KBM-7 (cell line): ENCODE results near the gene SIRT5.

Experiments
- DNase-seq: peaks from one replicate; pipeline ENCODE4 v3.0.0-alpha.2; 2015
- in situ Hi-C: fragments of 300-500 bp; cut with MboI; formaldehyde crosslinking; loops from 2 replicates; pipeline ENCODE4 v1.14.3; 2020; ENCODE audit warnings: low sequenced_read_pairs, low pct_unique_long_range_greater_than_20kb, mixed read lengths

The SIRT5 gene

GRCh38 chr6:13574571-13575376 is at the start of gene SIRT5:
Gene SIRT5, plus strand, starts transcription at chr6:13574601. Its CDS starts 9,510 bp downstream, at chr6:13584111.
- DNase-seq, result peak; percentile 94
- in situ Hi-C loops, result no loop called here

DNA sequence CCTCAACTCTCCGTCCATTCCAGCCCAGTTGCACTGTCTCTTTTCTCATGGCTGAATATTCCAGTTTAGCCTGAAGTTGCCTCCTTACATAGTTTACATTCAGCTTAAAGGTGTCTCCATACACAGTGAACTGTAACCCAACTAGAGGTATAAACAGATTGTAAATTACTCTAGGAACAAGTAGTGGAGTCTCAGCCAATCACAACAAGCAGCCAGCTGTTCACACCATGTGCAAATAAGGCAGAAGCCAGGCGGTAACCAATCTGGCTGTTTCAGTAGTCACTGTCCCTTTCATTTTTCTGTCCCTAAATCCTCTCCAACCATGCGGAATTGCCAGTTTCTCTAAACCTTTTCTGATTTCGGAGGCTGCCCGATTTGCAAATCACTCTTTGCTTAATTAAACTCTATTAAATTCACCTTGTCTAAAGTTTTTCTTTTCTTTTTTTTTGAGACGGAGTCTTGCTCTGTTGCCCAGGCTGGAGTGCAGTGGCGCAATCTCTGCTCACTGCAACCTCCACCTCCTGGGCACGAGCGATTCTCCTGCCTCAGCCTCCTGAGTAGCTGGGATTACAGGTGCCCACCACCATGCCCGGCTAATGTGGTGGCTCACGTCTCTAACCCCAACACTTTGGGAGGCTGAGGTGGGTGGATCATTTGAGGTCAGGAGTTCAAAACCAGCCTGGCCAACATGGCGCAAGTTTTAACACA is 49.4 kb upstream of the SIRT5 start:
- in situ Hi-C loops, result no loop called here

DNA sequence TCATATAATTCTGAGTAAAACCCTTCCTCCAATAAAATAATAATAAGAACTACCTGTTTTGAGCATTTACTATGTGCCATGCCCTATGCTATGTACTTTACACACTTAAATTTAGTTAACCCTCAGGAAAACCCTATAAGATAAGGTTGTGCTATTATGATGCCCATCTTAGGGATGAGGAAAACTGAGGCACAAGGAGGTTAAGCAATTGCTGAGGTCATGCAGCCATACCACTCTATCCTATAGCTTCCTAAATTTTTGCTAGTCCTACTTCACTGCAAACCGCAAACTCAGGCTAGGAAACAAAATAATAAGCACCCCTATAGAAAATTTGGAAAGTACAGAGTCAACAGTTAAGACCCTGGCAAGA is 48.1 kb upstream of the SIRT5 start:
- in situ Hi-C loops, result no loop called here
- no peak for DNase-seq

More for the DNA sequence above, 49.4 kb upstream of the SIRT5 start:
- no peak for DNase-seq

DNA sequence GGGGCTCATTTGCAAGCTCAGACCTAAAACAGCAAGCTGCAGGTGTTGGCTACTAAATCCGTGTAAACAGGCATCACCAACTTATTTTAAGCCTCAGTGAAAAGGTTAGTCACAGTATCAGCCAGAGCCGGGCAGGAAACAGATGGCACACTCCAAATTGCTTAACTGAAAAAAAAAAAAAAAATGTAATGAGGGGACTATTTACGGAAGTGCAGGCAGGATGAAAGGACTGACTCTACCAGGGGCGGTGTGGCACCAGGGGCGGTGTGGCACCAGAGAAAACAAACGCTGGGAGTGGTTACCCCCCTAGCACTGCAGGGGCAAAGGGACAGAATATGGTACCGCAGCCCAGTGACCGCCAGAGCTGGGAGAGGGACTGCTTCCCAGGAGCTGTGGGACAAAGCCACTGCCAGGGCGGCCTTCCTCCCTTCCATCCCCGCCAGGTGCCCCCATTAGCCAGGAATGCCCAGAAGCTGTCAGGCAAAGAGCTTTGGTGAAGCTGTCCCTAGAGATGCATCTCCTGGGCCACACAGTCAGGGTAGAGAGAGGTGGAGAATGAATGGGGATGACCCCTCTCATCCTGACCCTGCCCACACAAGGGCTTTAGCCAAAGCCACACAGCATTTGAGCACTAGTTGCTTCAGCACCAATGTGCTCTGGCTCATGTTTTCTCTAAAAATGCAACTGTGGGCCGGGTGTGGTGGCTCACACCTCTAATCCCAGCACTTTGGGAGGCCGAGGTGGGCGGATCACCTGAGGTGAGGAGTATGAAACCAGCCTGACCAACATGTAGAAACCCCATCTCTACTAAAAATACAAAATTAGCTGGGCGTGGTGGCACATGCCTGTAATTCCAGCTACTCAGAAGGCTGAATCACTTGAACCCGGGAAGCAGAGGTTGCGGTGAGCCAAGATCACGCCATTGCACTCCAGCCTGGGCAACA is 47.4 kb upstream of the SIRT5 start:
- in situ Hi-C loops, result no loop called here
- DNase-seq, result peak; percentile 99

- in situ Hi-C loops, result no loop called here
- peak; percentile 15 for DNase-seq
Measured at GRCh38 chr6:13527671-13528056, 46.7 kb upstream of the SIRT5 start.

DNA sequence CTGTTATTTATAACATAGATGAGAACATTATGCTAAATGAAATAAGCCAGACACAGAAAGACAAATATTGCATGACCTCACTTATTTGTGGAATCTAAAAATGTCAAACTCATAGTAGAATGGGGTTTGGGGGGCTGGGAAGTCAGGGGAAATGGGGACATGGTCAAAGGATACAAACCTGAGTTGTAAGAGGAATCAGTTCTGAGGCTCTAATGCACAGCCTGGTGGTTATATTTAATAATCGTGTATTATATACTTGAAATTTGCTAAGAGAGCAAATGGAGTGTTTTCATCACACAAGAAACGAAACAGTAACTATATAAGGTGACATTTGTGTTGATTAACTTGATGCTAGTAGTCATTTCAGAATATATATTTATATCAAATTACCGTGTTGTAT is 46.2 kb upstream of the SIRT5 start:
- DNase-seq, result no peak
- in situ Hi-C loops, result no loop called here

GRCh38 chr6:13528777-13529343 is 45.5 kb upstream of the SIRT5 start:
- in situ Hi-C loops, result no loop called here
- no peak for DNase-seq

DNA sequence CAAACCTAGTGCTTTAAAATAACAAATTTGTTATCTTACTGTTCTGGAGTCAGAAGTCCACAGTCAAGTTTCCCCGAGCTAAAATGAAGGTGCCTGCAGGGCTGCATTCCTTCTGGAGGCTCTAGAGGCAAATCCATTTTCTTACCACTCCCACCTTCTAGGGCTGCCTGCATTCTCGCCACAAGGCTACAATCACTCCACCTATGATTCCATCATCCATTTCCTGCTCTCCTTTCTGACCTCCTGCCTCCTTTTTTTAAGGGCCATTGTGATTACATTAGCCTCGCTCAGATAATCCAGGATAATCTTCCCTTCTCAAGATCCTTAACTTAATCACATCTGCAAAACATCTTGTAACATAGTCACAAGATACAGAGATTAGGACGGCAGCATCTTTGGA is 42.4 kb upstream of the SIRT5 start:
- no peak for DNase-seq
- in situ Hi-C loops, result no loop called here

DNA sequence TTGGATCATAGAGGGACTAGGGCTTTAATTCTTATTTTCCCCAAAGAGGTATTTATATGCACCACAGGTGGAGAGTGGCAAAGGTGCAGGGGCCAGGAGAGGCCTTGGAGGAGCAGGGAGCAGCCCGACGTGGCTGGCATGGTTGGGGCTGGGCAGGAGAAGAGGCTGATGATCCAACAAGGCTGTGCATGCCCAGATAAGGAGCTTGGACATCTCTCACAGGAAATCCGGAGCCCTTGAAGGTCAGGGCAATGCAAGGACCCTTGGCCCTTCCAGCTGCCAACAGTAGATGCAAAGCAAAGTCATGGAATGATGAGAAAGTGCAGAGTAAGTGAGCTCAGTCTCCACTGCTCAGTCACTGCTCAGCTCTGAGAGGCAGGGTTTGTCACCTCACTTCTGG is 39.9 kb upstream of the SIRT5 start:
- DNase-seq, result no peak
- in situ Hi-C loops, result no loop called here

DNA sequence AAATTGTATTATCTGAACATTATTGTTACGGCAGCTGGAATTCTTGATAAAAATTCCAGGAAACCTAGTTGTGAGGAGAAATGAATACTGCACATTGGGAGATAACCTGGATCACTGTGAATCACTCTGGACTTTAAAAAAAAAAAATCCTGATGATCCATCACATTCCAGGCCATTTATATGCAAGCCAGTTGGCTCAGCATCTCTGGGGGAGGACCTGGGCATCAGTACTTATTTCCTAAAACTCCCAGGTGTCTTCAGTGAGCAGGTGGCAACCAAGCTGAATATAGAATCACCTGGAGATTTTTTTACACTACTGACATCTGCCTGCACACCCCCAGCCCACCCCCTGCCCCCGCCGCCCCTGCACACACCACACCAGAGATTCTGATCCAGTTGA is 39.1 kb upstream of the SIRT5 start:
- no peak for DNase-seq

DNA sequence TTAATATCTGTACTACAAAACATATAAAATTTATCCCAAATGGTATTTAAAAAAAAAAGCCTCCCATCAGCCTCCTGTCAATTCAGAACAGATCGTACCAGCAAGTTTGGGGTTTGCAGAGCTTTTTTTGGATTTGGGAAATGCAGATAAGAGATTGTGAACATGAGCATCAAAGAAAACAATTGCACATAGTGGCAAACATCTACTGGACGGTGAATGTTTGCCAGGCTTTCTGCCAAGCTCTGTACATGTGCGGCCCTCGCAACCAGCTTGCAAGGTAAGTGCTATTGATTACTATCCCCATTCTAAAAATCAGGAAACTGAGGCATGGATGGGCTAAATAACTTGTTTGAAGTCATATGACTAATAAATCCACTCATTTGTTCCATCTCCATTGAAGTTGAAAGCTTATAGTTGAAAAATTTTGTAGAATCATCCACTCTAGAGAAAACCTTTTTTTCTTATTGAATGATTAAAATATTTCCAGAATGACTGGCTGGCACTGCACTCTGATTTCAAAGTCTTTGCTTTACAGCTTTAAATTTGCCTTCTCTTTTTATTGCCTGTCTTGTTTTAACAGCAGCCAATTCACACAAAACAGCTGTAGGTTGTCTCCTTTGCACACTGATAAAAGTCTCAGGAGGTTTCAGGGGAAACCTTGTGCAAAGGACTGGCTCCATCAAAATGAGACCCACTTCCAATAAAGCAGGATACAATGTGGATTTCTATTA is 37.4 kb upstream of the SIRT5 start:
- in situ Hi-C loops, result no loop called here
- no peak for DNase-seq

More for the DNA sequence above, 39.1 kb upstream of the SIRT5 start:
- in situ Hi-C loops, result no loop called here

- in situ Hi-C loops, result no loop called here
- no peak for DNase-seq
Measured at GRCh38 chr6:13537527-13537897, 36.9 kb upstream of the SIRT5 start.

- peak; percentile 58 for DNase-seq
- in situ Hi-C loops, result no loop called here
Measured at GRCh38 chr6:13538084-13538483, 36.3 kb upstream of the SIRT5 start.

GRCh38 chr6:13538600-13538999 is 35.8 kb upstream of the SIRT5 start:
- in situ Hi-C loops, result no loop called here

GRCh38 chr6:13539572-13539971 is 34.8 kb upstream of the SIRT5 start:
- in situ Hi-C loops, result no loop called here
- DNase-seq, result no peak

More at GRCh38 chr6:13538600-13538999, 35.8 kb upstream of the SIRT5 start:
- DNase-seq, result no peak

- in situ Hi-C loops, result no loop called here
Measured at GRCh38 chr6:13541496-13541895, 32.9 kb upstream of the SIRT5 start.

GRCh38 chr6:13544454-13545186 is 29.8 kb upstream of the SIRT5 start:
- no peak for DNase-seq
- in situ Hi-C loops, result no loop called here

More at GRCh38 chr6:13541496-13541895, 32.9 kb upstream of the SIRT5 start:
- no peak for DNase-seq

DNA sequence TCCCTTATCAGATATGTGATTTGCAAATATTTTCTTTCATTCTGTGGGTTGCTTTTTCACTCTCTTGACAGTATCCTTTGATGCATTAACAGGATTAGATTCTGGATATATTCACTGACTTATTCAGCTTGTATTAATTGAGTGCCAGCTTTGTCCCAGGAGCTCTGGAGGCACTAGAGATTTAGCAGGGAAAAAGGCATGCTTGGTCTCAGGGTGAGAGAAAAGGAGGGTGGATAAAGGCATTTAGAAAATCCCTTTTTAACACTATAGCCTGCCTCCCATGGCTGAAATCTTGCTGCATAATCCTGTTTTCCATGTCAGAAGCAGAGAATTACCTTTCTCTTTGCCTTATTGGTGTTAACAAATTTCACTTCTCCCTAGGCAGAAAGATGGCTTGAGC is 28.5 kb upstream of the SIRT5 start:
- in situ Hi-C loops, result no loop called here
- DNase-seq, result no peak
